A204.1 (cell line): ENCODE data around the gene JUN.

Experiments used
- FAIRE-seq: peaks from 2 replicates; lab custom pipeline; 2012; peaks lifted over from hg19 to GRCh38; lab: Jason Lieb, UNC

Gene JUN

DNA sequence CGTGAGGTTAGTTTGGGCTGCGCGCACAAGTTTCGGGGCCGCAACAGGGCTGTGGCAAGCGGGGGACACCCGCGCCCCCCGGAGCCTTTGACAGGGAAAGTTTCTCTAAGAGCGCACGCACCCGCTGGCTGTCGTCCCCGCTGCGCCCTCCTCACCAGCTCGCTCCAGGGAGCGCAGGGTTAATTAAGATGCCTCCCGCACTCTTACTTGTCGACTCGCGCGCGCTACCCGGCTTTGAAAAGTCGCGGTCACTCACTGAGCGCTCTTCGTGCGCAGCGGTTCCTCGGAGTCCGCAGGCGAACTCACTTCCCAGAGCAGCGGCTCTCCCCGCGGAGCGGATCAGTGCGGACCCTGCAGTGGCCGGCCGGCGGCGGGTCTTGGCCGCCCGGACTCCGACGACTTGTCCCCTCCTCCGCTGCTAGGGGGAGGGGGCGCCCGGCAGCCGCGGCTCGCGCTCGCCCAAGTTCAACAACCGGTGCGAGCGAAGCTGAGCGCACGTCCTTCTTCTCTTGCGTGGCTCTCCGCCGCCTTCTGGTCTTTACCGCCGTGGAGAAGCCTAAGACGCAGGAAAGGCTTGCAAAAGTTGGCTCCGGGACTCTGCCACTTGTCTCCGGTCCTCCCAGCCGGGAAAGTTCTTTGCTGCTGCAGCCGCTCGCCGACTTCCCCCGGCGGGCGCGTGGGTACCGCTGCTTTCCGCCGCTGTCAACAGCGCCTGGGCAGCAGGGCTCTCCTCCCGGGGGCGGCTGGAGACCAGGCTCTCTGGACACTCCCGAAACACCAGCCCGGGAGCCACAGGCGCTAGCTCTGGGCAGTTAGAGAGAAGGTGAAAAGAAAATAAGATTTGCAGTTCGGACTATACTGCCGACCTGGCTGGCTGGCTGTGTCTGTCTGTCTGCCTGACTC lies 506 bp downstream of the JUN start:
- FAIRE-seq = no peak

DNA sequence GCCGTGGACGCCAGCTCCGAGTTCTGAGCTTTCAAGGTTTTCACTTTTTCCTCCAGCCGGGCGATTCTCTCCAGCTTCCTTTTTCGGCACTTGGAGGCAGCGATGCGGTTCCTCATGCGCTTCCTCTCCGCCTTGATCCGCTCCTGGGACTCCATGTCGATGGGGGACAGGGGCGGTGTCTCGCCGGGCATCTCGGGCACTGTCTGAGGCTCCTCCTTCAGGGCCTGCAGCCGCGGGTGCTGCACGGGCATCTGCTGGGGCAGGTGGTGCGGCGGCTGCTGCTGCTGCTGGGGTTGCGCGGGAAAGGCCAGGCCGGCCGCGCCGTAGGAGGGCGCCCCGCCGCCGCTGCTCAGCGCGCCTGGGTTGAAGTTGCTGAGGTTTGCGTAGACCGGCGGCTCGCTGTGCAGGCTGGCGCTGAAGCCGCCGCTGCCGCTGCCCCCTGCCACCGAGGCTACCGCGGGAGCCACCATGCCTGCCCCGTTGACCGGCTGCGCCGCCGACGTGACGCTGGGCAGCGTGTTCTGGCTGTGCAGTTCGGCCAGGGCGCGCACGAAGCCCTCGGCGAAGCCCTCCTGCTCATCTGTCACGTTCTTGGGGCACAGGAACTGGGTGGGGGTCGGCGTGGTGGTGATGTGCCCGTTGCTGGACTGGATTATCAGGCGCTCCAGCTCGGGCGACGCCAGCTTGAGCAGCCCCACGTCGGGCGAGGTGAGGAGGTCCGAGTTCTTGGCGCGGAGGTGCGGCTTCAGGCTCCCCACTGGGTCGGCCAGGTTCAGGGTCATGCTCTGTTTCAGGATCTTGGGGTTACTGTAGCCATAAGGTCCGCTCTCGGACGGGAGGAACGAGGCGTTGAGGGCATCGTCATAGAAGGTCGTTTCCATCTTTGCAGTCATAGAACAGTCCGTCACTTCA lies 1.4 kb downstream of the JUN start:
- FAIRE-seq = no peak

- FAIRE-seq = no peak
These were observed 2.2 kb downstream of the JUN start for GRCh38 chr1:58781541-58782177.

DNA sequence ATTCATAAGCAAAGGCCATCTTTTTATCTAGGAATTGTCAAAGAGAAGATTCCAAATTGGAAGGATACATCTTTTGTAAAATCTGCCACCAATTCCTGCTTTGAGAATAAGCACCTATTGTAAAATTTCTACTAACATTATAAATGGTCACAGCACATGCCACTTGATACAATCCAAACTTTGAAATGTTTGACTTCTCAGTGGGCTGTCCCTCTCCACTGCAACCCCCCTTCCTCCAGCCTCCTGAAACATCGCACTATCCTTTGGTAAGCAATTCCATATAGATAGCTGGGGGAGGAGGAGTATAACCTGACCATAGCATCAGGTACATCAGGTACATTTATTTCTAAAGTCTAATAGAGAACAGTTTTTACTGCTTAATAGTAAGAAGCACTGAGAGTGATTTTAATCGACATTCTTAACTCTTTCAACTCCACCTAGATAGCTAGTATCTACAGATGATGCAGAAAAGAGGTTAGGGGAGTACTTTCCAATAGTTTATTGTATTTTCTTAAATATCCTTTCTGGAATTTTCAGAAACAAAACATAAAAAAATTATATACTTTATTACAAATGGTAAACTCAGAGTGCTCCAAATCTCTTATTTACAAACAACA lies 2.9 kb downstream of the JUN start:
- no peak for FAIRE-seq

- FAIRE-seq = no peak
These were observed 3.4 kb downstream of the JUN start for GRCh38 chr1:58780411-58780810.

DNA sequence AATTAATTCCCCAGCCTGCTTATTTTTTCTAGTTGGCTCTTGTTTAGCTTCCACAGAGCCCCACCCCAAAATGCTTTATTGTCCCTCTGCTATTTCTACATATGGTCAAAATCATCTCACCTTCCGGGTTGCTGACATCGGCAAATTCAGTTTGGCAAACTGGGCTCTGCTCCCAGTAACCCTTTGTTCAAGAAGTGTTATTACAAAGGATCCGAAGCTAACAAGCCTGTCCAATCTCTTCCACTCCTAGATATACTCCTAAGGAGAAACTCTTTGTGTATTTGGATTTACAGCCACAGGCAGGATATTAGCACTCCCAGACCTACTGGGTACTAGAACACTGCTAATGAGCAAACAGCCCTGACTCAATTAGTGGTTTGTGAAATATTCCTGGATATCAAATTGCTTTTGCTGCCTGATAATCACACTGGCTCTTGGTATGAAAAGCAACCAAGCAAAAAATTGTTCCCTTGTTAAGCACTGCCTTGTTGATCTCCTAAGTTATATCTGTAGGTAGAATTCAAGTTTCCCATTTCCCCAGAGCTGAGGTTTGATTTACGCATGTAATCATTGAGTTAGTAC lies 4.0 kb downstream of the JUN start:
- FAIRE-seq = no peak

DNA sequence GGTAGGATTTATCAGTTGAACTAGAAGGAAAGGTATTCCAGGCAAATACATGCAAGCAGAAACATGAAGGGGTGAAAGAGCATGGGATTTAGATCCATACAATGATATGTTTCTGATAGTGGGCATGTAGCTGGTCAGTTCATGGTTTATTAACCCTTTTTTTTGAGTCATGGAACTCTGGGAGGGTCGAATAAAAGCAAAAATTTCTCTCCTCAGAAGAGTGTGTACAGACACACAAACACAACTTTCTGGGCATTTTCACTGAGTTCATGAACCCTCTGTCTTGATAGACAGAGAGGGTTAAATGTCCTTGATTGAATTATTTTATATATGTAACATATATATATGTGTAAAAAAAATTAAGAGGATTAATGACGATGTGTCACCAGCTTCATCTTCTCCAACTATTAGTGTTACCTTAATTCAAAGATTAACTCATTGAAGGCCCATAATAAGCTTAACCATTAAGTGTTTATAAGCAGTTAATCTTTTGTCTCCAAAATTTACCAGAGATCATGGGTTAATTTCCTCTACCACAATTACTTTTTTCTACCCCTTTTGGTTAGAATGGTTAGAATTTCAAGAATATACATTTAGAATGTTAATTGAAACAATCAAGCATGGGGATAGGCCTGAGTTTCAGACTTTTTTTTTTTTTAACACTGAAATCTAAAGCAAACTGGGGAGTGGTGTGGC lies 4.6 kb downstream of the JUN start:
- FAIRE-seq = no peak

DNA sequence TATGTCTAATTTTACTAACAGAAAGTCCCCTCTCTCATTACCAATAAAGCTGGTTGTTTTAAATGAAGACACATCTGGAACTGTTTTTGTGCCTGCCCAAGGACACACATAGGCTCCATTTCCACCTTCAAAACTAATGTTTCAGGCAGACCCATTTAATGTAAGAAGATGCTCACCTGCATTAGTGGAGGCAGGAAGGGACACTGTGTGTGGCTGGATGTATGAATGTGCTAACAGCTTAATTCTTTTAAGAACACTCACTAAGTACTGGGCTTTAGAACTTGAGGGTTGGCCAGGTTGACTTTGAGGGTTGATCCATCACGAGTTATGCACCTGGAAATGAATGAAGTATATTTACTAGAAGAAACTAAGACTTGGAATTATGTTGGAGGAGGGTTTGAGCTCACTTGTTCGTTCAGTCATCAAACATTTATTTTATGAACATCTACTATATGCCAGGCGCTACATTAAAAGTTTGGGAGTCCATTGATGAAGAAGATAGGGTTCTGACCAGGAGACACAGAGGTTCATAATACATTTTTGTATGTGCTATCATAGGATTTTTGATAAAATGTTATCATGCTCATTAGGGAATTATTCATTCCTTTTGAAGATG lies 5.4 kb downstream of the JUN start:
- FAIRE-seq = no peak

DNA sequence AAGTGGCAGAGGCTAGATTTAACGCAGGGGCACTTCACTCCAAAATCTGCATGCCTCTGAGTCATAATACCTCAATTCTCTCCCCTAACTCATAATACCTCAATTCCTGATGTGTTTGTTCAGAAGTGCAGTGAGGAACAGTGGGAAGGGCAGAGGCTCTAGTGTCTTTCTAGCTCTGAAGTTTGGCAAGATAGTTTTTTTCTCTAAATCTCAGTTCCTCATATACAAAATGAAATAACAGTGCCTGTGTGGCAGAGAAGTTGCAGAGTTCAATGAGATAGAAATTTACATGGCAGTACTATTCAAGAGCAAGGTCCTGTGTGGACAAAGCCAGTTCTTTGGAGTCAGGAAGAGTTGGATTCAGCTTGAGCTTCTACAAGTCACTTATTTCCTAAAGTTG lies 9.8 kb downstream of the JUN start:
- no peak for FAIRE-seq

- no peak for FAIRE-seq
These were observed 10.4 kb downstream of the JUN start for GRCh38 chr1:58773406-58773840.

- FAIRE-seq = no peak
These were observed 14.0 kb downstream of the JUN start for GRCh38 chr1:58769809-58770320.

GRCh38 chr1:58768971-58769808 lies 14.7 kb downstream of the JUN start:
- peak; percentile 46 for FAIRE-seq

GRCh38 chr1:58768191-58768731 lies 15.6 kb downstream of the JUN start:
- no peak for FAIRE-seq

- no peak for FAIRE-seq
These were observed 16.7 kb downstream of the JUN start for GRCh38 chr1:58767143-58767542.

DNA sequence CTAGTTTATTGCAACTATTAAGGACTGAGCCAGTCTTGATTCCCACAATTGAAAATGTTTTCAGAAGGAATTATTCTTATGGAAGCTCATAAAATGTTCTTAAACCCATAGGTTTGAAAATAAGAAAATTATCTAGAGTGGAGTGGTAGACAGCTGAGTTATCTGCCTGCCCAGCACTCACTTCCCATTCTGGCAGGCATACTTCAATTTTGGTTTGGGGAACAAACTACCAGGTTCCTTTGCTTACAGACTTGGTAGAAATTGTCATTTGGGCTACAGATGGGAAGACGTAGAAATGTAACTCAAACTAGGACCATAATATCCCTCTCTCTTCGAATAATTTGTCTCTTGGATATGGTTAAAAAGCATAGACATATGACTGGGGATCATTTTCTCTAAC lies 18.4 kb downstream of the JUN start:
- no peak for FAIRE-seq

- FAIRE-seq = no peak
These were observed 18.8 kb downstream of the JUN start for GRCh38 chr1:58765006-58765405.

GRCh38 chr1:58764294-58764978 lies 19.4 kb downstream of the JUN start:
- FAIRE-seq = no peak

- no peak for FAIRE-seq
These were observed 20.6 kb downstream of the JUN start for GRCh38 chr1:58763214-58763613.

- no peak for FAIRE-seq
These were observed 21.0 kb downstream of the JUN start for GRCh38 chr1:58762806-58763205.
